GM19023 (cell line): Measurements from ENCODE around the gene SLC1A2.
A peak's percentile ranks its signal among the peaks of the same experiment; 100 is the strongest.

Experiments
- ATAC-seq: cut with Tn5 transposase; IDR thresholded peaks from one replicate; pipeline ENCODE4 v1.9.1; 2021; ENCODE audit warnings: mild to moderate bottlenecking, moderate library complexity; ENCODE audit not compliant: unreplicated experiment

The SLC1A2 gene

DNA sequence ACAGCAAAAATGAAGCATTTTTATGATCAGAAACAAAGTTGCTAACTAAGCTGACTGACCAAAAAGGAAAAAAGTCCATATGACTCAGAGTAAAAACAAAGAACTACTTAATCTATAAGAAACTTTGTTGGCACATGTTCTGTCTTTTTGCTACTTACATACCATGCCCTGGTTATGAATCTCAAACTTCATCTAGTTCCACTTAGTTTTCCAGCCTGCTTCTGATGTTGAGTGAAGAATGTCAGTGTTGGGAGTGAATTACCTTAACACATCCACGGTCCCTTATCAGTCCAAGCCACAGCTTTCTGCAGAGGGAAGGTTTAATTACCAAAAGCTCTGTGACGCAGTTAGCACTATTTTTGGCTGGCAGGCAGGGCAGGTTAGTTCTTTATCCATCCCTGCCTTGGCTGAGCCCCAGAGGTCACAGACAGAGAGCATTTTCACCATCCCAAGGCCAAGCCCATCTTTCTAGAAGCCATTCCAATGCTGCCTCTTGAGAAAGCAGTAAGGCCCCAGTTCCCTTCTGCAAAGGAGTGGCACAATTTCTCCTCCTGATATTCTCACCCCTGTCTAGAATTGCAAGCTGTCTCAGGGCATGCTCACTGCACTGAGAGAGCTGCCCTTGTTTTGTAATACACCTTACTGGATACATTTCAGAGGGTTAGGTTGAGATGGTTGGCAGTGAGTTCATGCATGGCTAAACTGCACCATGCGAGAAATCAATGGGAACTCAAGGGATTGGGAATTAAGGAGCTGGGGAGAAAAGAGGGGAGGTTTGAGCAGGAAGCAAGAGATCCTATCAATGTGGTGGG lies 67.1 kb downstream of the SLC1A2 start:
- no peak for ATAC-seq

DNA sequence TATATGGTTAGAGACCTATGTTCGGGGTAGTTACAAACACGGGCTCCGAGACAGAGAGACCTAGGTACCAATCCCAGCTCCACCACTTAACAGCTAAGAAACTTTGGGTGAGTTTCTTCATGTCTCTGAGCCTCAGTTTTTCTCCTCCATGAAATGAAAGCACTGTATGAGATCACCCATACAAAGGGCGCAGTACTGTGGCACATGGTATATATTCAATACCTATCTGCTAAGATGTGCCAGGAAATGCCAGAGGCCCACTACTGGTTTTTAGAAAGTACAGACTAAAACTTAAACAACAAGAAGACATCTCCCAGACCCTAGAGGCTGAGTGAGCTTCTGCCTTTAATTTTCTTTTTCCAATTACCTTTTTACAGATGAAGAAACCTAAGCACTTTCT lies 69.5 kb downstream of the SLC1A2 start:
- ATAC-seq, result no peak

DNA sequence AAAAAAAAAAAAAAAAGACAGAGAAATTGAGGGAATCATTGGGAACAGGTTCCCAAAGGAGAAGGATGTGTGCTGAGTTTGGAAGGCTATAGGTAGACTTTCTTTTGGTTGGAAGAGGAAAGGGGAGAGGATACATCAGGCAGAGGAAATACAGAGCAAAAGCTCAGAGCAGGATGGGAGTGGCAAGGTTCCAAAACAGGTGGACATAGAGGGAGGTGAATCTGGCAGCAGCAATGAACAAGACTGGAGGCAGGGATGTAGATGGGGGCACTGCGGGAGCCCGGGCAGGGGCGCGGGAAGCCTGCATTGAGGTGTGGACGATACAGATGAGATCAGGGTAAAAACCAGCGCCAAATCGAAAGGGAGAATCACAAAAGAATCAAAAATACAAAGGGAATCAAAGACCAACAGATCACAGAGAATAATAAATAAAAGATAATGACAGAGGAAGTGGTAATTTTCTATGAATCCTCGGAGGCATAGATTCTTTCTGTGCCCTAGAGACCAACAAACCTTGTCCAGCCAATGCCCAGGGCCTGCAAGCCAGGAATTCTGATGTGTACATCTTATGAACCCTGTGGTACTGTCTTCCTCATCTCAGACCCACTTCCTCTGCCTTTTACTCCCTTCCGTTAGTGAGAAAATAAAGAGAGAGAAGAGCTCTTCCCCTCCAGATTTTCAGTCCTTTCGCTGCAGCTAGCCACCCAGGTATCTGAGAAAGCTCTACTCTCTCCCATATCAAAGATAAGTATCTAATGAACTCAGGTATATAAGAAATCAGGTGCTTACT lies 70.3 kb downstream of the SLC1A2 start:
- no peak for ATAC-seq

DNA sequence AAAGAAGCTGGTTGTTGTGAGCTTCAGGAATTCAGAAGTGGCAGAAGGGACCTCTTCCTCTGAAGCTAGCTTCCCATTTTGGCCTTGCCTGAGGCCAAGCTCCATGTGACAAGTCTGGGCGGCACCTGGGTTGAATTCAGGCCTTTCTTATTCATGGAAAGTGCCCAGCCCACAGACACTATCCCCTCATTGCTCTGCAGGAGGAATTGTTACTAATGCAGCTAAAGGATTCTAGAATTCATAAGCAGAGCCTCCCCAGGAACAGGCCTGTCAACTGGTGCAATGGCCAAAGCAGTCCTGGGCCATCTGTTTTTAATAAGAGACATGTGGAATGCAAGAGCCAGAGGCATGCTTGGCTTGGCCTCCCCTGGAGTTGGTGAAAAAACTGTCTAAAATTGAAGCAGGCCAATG lies 71.4 kb downstream of the SLC1A2 start:
- no peak for ATAC-seq

DNA sequence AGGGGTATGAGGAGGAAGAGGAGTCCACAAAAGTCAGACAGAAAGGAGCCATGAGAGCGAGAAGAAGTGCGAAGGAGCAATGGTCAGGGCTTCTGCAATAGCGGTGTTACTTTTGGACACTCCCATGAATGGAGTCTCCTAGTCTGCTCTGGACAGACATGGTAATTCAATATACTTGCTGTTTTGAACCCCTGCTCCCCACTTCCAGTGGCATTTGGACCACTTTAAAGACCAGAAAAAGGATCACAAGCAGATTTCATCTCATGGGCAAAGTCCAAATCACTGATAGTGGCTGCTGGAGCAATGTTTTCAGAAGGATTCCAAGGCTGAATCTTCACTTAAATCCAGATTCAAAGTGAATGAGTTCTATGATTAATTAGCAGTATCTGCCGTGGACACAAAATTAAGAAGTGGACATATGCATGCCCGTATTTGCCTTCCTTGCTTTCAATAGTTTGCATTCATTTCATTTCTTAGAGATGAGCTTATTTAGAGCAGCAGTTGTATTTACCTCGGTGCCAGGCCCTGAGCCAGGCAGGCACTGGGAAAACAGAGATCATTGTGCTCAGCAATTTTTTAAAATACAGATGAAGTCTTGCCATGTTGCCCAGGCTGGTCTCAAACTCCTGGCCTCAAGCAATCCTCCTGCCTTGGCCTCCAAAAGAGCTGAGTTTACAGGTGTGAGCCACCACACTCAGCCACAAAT lies 72.0 kb downstream of the SLC1A2 start:
- no peak for ATAC-seq

DNA sequence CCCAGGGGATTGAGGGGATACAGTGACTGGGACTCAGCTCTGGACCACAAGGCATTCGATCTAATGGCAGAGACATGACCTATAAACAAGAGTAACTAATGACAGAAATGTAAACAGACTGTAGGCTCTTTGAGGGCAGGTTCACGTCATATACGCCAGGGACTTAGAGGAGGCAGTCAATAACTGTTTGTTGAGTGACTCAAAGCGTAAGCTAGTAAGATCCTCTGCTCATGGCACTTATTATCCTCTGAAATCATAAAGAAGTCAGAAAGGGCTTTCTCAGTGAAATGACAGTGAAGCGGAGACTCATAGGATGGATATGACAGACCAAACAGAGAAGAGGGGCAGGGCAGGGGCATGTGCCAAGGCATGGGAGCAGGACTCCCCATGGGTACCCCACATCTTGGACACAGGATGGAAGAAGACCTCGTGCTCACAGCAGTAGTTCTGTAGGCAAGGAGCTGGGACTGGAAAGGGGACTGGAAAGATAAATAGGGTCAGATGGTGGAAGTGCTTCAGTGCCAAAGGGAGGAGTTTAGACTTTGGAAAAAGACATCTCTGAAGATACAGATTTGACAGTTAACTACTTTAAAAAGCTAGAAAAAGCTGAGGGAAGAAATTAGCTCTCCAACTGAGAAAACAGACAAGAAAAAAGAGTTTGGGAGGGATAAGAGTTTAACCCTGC lies 72.7 kb downstream of the SLC1A2 start:
- ATAC-seq, result no peak

DNA sequence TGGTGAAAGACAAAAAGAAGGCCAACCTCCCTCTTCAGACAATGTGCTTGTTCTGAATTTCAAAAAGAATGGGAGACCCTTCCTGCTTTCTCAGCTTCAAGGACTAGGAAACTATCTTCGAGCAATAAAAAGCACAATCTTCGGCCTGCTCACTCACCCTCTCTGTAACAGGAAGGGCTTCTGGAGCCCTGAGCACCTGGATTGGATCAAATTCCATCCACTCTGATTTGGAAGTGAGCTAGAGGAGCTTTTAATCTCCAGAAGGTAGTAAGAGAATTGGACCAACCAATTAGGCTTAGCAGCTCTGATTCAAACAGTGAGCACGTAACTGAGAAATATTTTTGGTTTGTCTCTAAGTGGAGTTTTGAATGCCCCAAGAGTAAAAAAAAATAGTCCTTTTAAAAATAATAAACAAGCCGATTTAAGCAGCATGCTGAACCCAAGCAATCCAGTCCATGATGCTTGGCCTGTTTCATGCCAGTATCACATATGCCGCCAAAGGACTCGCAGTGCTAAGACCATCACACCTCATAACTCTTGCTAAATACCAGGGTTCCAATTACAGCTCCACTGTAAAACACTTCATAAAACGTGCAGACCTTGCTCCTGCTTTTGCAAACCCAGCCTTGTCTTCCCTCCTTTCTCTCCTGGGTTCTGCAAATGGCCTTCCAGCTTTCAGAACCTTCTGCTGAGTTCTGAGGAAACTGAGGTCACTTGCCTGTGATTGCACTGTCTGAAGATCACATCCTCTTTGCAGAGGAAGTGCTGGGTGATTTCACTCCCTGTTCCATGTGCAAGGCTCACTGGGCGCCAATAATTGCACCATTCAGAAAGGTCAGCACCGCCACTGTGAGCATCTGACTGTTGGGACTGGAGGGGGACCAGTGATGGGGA lies 74.4 kb downstream of the SLC1A2 start:
- no peak for ATAC-seq

DNA sequence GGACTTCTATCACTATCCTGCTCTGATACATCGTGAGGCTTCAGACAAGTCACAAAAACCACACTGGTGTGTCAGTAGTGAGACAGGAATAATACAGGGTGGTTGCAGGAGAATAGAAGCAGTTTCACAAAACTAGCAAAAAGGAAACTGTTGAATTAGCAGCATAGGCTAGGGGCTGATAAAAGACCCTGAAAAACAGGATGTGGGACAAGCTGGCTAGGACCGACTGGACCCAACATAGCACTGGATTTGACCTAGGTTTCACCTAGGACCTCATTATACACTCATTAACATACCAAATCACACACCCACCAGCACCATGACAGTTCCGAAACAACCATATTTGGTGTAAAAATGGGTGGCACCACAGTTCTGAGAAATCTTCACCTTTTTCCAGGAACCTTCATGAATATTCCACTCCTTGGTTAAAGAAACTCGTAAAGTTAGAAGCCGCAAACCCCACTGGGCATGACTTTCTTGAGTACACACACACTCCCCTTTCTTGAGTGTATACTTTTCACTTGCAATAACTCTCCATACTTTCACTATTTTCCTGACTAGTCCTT lies 76.2 kb downstream of the SLC1A2 start:
- ATAC-seq, result peak; percentile 57

DNA sequence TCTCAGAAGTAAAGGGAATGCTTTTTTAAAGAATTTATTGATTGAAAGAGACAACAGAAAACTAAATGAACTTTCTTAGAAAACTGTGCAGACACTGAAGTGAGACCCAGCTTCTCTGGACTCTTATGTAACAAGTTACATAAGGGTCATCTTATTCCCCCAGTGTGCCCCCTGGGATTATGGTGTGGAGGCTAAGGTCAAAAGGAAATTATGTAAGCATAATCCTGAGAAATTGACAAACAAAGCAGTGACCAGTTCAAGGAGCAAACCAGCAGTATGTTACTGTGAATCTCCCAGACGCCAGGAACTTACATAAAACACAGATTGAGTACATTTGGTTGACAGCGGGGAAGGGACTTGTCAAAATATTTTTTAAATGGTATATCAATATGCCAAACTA lies 78.6 kb downstream of the SLC1A2 start:
- no peak for ATAC-seq

DNA sequence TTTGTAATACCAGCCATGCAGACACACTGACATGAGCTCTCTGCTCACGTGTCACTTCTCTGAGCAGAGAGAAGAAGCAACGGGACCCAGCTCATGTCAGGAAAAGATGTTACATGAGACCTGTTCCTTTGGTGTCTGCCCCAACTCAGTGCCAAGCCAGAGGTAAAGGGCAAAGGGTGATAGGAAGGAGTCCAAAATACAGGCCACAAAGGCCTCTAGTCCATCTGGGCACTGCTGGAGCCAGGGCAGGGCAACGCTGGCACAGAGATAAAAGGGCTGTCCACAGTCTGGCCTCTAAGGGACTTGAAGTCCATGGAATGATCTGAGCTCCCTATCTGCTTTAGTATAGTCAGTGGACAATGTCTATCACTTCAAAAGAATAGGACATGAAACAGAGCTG lies 79.3 kb downstream of the SLC1A2 start:
- ATAC-seq, result no peak

DNA sequence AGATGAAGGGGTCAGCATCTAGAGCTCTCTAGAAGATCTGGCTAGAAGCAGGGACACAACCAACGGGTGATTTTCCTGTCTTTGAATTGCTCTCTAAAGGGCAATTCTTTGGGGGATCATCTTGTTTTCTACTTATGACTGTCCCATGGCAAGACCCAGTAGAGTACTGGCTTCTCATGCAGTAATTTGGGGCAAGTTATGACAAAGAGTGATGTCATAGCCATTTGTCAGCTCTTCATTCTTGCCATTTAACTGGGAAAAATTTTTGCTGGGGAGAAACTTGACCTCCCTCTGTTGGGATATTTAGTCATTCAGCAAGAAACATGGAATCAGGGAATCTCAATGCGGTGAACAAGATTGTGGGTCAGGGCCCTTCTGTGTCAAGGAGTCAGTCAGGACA lies 80.4 kb downstream of the SLC1A2 start:
- no peak for ATAC-seq

DNA sequence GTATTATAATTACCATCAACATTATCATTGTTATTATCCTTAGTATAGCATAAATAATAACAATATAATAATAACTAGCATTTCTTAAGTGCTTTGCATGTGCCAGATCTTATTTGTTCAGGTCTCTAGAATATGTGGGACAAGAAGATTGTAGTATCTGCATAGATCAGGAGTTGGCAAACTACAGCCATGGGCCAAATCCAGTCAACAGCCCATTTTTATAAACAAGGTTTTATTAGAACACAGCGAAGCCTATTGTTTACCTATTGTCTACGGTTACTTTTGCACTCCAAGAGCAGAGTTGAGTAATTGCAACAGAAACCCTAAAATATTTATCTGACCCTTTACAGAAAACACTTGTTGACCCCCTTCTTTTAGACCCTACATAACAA lies 81.4 kb downstream of the SLC1A2 start:
- ATAC-seq, result no peak

DNA sequence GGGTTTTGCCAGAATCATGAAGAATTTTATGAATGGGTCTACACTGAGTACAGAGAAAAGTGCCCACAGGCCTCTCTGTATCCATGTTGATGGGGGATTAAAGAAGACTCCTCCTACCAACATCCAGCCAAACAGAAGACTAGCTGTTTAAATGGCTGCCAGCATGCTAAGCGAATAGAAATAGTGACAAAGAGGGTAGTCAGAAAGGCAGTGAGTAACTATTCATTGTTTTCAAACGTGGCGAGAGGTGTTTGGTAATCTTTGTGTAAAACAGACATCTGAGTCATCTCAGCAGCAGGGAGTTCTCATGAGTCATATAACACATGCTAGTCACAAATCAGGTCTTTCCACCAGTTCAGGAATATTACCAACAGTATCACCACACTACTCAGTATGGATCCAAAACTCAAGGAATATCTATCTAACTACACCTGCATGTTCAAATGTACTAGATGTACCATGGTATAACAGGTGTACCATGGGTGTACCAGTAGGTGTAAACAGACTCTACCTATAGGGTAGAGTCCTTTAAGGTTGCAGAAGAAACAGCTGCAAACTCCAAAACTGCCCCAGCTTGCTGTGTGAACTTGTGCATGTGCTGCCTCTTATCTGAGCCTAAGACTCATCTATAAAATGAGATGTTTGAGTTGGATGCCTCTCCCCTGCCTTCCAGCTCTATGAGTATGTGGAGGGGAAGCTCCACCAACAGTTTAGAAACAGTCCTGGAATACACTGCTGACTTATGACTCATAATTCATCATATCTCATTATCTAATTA lies 82.0 kb downstream of the SLC1A2 start:
- no peak for ATAC-seq

DNA sequence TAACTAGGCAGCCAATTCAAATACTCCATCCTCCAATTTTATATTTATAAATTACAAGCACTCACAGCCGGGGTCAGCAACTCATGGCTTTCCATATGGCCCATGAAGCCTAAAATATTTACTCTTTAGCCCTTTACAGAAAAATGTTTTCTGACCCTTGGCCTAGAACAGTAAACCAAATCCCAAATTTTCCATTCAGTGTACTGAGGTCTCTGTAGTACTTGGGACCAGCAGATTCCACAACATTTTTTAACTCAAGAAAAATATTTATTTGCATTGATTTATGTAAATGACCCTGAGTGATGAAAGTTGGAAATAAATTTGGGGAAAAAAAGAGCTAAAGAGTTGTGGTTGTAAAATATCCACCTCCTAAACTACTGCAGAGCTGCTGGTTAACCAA lies 82.6 kb downstream of the SLC1A2 start:
- ATAC-seq, result no peak

DNA sequence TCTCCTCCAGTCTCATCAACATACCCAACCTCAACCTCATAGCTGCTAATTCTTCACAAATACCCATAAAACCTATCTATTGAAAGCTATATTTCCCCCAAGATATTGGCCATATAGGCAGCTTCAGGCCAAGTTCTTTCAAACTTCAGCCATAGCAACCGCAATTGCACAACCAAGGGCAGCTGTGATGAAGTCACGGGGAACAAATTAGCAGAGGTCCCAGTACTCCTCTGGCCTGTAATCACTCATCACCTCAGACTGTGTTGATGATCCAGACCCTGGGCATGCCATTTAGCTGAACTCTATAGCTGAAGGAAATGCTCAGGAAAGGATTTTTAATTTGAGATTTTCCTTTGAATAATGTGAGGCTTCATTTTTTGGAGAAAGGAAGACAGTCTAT lies 84.1 kb downstream of the SLC1A2 start:
- ATAC-seq, result no peak

DNA sequence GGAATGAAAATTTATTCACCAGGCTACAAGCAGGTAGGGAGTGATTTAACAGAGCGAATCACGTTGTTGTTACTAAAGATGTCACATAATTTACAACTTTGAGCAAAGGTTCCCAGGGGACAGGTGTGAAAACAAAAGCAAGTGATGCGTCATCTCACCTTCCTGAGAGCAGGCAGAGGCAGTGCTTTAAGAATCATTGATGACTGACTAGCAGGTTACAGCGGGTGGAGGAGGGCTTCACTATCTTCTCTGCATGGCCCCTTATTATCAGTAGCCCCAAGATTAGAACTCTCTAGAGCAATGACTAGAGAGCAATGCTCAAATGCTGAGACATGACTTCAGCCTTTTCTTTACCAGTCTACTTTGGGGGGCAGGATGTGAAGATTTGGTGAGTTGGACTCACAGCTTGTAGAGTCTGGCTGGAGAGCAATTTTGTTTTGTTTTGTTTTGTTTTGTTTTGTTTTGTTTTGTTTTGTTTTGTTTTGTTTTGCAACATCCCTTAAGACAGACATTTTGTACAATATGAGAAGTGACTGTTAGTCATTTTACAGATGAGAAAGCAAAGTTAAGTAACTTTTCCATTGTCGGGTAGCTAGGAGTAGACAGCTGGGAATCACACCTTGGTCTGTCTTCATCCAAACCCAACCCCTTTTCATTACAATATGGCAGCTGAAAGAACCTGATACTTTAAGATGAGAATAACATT lies 84.8 kb downstream of the SLC1A2 start:
- peak; percentile 66 for ATAC-seq

DNA sequence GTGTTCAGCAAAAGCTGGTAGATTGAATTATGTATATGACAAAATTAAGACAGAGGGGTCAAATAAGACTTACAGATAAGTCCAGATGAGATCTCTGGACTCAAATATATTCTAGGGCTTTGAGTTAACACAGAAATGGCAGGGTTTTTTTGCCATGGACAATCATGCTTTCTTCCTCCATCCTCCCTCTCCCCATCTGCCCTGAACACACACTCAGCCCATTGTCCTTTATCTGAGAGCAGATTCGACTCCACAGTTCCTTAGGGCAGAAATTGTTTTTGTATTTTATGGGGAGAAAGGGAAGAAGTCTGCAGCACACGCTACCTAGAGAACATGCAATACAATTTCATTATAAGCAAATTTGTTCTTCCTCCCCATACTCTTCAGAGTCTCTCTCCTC lies 86.8 kb downstream of the SLC1A2 start:
- no peak for ATAC-seq

DNA sequence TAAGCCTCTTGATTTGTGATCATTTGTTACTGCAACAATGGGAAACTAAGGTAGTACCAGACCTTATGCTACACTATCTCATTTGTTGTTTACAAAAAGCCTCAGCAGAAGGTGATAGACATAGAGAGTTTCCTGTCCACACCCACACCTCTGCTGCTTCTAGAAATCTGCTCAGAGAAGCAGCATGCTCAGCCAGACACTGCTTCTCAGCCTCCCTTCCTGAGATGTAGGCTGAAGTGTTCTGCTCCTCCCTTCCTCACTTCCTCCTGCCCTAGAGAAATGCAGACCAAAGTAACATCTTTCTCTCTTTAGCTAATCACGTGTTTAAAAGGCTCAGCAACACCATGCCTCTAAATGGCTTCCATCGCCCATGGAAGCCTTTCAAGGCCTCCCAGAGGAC lies 88.4 kb downstream of the SLC1A2 start:
- ATAC-seq, result no peak
